GM23338 (cell line): Measurements from ENCODE around the gene OTUD6A. TPM values are rescaled to one million over a fixed set of nuclear protein-coding genes. Genes with fewer than 3 reads are reported as not detected.
A peak's percentile ranks its signal among the peaks of the same experiment; 100 is the strongest.

Experiments used
- ATAC-seq: fragments of 200-7000 bp; cut with Tn5 transposase; 3 replicates; pipeline ENCODE4 v1.9.1; 2020
- DNase-seq: peaks from one replicate; pipeline ENCODE4 v3.0.0-alpha.2; 2015; ENCODE audit warnings: low spot score
- H2AFZ ChIP-seq: fragments of 200-600 bp; sonication (generic); 2 replicates; pipeline ENCODE4 v1.8.0; 2016; ENCODE audit warnings: antibody characterized with exemption, mild to moderate bottlenecking, moderate library complexity
- H3F3A ChIP-seq: fragments of 200-600 bp; sonication (generic); replicated peaks from 2 replicates; pipeline ENCODE4 v1.8.0; 2017; ENCODE audit warnings: antibody characterized with exemption, mixed run types, low read depth
- H3K27ac ChIP-seq: fragments of 200-600 bp; sonication (generic); 2 replicates; pipeline ENCODE4 v1.6.1; 2016; ENCODE audit warnings: low read depth
- H3K27me3 ChIP-seq: fragments of 200-600 bp; sonication (generic); 2 replicates; pipeline ENCODE4 v1.8.0; 2016; ENCODE audit warnings: mild to moderate bottlenecking, mixed run types, moderate library complexity; ENCODE audit not compliant: insufficient read depth
- H3K36me3 ChIP-seq: fragments of 200-600 bp; sonication (generic); 2 replicates; pipeline ENCODE4 v1.8.0; 2016; ENCODE audit warnings: mild to moderate bottlenecking; ENCODE audit not compliant: insufficient read depth
- H3K4me1 ChIP-seq: fragments of 200-600 bp; sonication (generic); 2 replicates; pipeline ENCODE4 v1.8.0; 2016; ENCODE audit warnings: mild to moderate bottlenecking, moderate library complexity; ENCODE audit not compliant: insufficient read depth
- H3K4me2 ChIP-seq: fragments of 200-600 bp; sonication (generic); 2 replicates; pipeline ENCODE4 v1.7.1; 2017; ENCODE audit warnings: mixed run types
- H3K4me3 ChIP-seq: fragments of 200-600 bp; sonication (generic); 2 replicates; pipeline ENCODE4 v1.6.1; 2016; ENCODE audit warnings: mixed run types
- H3K79me2 ChIP-seq: fragments of 200-600 bp; sonication (generic); replicated peaks from 2 replicates; pipeline ENCODE4 v1.8.0; 2017; ENCODE audit warnings: mild to moderate bottlenecking; ENCODE audit not compliant: insufficient read depth
- H3K9me2 ChIP-seq: fragments of 200-600 bp; sonication (generic); 2 replicates; pipeline ENCODE4 v1.8.0; 2017; ENCODE audit not compliant: insufficient read depth
- H4K20me1 ChIP-seq: fragments of 200-600 bp; sonication (generic); replicated peaks from 2 replicates; pipeline ENCODE4 v1.8.0; 2017; ENCODE audit warnings: mild to moderate bottlenecking; ENCODE audit not compliant: insufficient read depth
- H3K27ac Mint-ChIP-seq: 2 replicates; pipeline ENCODE4 v1.8.0; 2020; ENCODE audit warnings: inconsistent platforms, mild to moderate bottlenecking, moderate library complexity, mixed read lengths
- H3K27me3 Mint-ChIP-seq: 3 replicates; pipeline ENCODE4 v1.8.0; 2022; ENCODE audit warnings: low read depth, mild to moderate bottlenecking, moderate library complexity, mixed read lengths, inconsistent platforms; ENCODE audit not compliant: insufficient read depth, poor library complexity
- H3K36me3 Mint-ChIP-seq: 3 replicates; pipeline ENCODE4 v1.8.0; 2021; ENCODE audit warnings: low read depth, mild to moderate bottlenecking, inconsistent platforms, moderate library complexity, mixed read lengths
- H3K4me1 Mint-ChIP-seq: 3 replicates; pipeline ENCODE4 v1.8.0; 2020; ENCODE audit warnings: mild to moderate bottlenecking, inconsistent platforms, mixed read lengths
- H3K4me3 Mint-ChIP-seq: 3 replicates; pipeline ENCODE4 v1.8.0; 2021; ENCODE audit warnings: moderate library complexity, mild to moderate bottlenecking, inconsistent platforms, mixed read lengths
- H3K9me3 Mint-ChIP-seq: 3 replicates; pipeline ENCODE4 v1.8.0; 2020; ENCODE audit warnings: moderate library complexity, mild to moderate bottlenecking, inconsistent platforms, mixed read lengths
- CREB1 ChIP-seq: fragments of 250-450 bp; sonication (Bioruptor Pico); IDR thresholded peaks from 2 replicates; pipeline ENCODE4 v1.5.0; 2020; ENCODE audit warnings: low read depth, mild to moderate bottlenecking, moderate library complexity
- ETS1 ChIP-seq: IDR thresholded peaks from 2 replicates; pipeline ENCODE4 v1.6.1; 2016; ENCODE audit warnings: antibody characterized with exemption
- EZH2 ChIP-seq: fragments of 200-600 bp; sonication (generic); IDR thresholded peaks from one replicate; pipeline ENCODE4 v1.8.0; 2017; ENCODE audit warnings: antibody characterized with exemption, mild to moderate bottlenecking, low read depth; ENCODE audit not compliant: unreplicated experiment
- EZH2phosphoT487 ChIP-seq: fragments of 200-600 bp; sonication (generic); IDR thresholded peaks from one replicate; pipeline ENCODE4 v1.8.1; 2018; ENCODE audit warnings: antibody characterized with exemption; ENCODE audit not compliant: unreplicated experiment
- JUNB ChIP-seq: IDR thresholded peaks from one replicate; pipeline ENCODE4 v1.6.1; 2016; ENCODE audit warnings: antibody characterized with exemption; ENCODE audit not compliant: unreplicated experiment
- NANOG ChIP-seq: IDR thresholded peaks from 2 replicates; pipeline ENCODE4 v1.6.1; 2016; ENCODE audit warnings: antibody characterized with exemption, borderline replicate concordance
- STAT1 ChIP-seq: IDR thresholded peaks from one replicate; pipeline ENCODE4 v1.6.1; 2016; ENCODE audit warnings: antibody characterized with exemption; ENCODE audit not compliant: unreplicated experiment
- ZNF114 ChIP-seq: fragments of 250-450 bp; sonication (Bioruptor Pico); IDR thresholded peaks from 2 replicates; pipeline ENCODE4 v1.5.0; 2020; ENCODE audit warnings: mild to moderate bottlenecking, moderate library complexity
- polyA plus RNA-seq: library from polyadenylated mRNA; unstranded; fragments of >200 nt; fragmentation: Nextera tagmentation; extraction: Ambion mirVana; gene quantifications from 2 replicates; pipeline ENCODE4 v1.2.1, GENCODE V29; 2016
- total RNA-seq: library from RNA; depleted of rRNA; stranded (reverse); fragments of >200 nt; shearing (Covaris generic); gene quantifications from 2 replicates; pipeline ENCODE4 v1.2.3, GENCODE V29; 2014
- TF ChIP-seq, protein P1 (sequence below): IDR thresholded peaks from one replicate; pipeline ENCODE4 v1.6.1; 2018; ENCODE audit warnings: antibody characterized with exemption; ENCODE audit not compliant: unreplicated experiment
- TF ChIP-seq, protein P2 (sequence below), 2 experiments: fragments of 200-600 bp in 1 of 2; sonication (generic) in 1 of 2; conservative IDR thresholded peaks; 2 replicates each; pipeline versions ENCODE4 v1.5.1 to v1.6.1; 2016 to 2017; ENCODE audit warnings: antibody characterized with exemption in 2 of 2, low read depth in 2 of 2, mild to moderate bottlenecking in 2 of 2, moderate library complexity in 1 of 2

Gene OTUD6A
- total and polyA plus RNA-seq, 2 experiments from 2014 or later: 0.17 TPM; not detected in 1

DNA sequence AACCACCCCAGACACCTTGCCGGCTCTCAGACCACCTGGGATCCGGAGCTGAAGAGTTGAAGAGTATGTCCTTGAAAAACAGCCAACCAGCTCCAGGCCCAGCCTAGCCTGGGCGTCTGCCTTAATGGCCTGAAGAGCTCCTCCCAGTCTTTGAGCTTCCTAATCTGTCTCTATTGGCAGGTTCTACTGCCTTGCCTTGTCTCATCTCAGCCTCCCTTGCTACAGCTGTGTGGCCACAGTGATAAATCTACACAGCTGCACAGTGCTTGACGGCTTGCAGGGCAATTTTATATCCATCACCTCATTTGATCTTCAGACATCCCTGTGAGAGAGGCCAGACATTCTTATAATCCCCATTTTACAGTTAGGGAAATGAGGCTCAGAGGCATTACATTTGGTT, 32.4 kb upstream of the OTUD6A start:
- peaks cover 18% of the 10 kb centered on the region for H3K4me1 Mint-ChIP-seq
- Histone ChIP-seq H4K20me1 (no peaks in the 10 kb centered on the region), H3K27ac (no peak overlapping the region), H3K27me3 (no peaks in the 10 kb centered on the region), H2AFZ (no peak overlapping the region), H3K9me2 (no peaks in the 10 kb centered on the region), H3K4me1 (no peaks in the 10 kb centered on the region; the same call in 1 of the 2 replicates), H3K36me3 (no peaks in the 10 kb centered on the region), H3K4me2 (no peak overlapping the region), H3F3A (no peaks in the 10 kb centered on the region), H3K4me3 (no peak overlapping the region), H3K79me2 (no peaks in the 10 kb centered on the region)
- H3K36me3 Mint-ChIP-seq: no peaks in the 10 kb centered on the region
- no peak for TF ChIP-seq EZH2
- TF ChIP-seq CREB1 (CRISPR knock-in tag): no peak
- TF ChIP-seq NANOG: no peak
- TF ChIP-seq EZH2phosphoT487: no peak
- TF ChIP-seq STAT1: no peak
- no peak for TF ChIP-seq JUNB
- H3K27me3 Mint-ChIP-seq: peaks cover 2% of the 10 kb centered on the region
- H3K4me3 Mint-ChIP-seq: no peak overlapping the region
- ATAC-seq: no peak
- no peak for DNase-seq
- no peaks in the 10 kb centered on the region for H3K9me3 Mint-ChIP-seq
- H3K27ac Mint-ChIP-seq: no peak overlapping the region

DNA sequence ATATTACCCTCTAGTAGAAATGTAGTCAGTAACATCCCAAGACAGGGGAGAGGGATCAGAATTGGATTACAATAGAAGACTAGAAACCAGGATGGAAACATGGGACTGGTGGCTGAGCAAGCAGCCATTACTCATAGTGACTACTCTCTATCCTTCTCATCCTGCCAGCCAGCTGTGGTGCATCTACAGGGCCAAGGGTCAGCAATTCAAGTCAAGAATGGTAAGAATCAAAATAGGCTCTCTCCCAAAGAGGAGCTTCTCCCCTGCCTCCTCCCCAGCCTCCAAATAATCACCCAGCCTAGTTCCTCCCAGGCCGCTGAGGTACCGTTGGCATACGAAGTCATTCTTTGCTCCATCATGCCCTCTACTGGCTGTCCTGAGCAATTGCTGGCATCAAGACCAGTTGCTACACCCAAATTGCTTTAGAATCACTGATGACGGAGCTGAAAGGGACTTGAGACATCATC, 31.9 kb upstream of the OTUD6A start:
- TF ChIP-seq ETS1 (no peak), NANOG (no peak), JUNB (no peak), ZNF114 (CRISPR knock-in tag) (no peak), STAT1 (no peak), EZH2 (no peak), EZH2phosphoT487 (no peak)
- TF ChIP-seq, protein P1, sequence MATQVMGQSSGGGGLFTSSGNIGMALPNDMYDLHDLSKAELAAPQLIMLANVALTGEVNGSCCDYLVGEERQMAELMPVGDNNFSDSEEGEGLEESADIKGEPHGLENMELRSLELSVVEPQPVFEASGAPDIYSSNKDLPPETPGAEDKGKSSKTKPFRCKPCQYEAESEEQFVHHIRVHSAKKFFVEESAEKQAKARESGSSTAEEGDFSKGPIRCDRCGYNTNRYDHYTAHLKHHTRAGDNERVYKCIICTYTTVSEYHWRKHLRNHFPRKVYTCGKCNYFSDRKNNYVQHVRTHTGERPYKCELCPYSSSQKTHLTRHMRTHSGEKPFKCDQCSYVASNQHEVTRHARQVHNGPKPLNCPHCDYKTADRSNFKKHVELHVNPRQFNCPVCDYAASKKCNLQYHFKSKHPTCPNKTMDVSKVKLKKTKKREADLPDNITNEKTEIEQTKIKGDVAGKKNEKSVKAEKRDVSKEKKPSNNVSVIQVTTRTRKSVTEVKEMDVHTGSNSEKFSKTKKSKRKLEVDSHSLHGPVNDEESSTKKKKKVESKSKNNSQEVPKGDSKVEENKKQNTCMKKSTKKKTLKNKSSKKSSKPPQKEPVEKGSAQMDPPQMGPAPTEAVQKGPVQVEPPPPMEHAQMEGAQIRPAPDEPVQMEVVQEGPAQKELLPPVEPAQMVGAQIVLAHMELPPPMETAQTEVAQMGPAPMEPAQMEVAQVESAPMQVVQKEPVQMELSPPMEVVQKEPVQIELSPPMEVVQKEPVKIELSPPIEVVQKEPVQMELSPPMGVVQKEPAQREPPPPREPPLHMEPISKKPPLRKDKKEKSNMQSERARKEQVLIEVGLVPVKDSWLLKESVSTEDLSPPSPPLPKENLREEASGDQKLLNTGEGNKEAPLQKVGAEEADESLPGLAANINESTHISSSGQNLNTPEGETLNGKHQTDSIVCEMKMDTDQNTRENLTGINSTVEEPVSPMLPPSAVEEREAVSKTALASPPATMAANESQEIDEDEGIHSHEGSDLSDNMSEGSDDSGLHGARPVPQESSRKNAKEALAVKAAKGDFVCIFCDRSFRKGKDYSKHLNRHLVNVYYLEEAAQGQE: no peak
- TF ChIP-seq, protein P2, sequence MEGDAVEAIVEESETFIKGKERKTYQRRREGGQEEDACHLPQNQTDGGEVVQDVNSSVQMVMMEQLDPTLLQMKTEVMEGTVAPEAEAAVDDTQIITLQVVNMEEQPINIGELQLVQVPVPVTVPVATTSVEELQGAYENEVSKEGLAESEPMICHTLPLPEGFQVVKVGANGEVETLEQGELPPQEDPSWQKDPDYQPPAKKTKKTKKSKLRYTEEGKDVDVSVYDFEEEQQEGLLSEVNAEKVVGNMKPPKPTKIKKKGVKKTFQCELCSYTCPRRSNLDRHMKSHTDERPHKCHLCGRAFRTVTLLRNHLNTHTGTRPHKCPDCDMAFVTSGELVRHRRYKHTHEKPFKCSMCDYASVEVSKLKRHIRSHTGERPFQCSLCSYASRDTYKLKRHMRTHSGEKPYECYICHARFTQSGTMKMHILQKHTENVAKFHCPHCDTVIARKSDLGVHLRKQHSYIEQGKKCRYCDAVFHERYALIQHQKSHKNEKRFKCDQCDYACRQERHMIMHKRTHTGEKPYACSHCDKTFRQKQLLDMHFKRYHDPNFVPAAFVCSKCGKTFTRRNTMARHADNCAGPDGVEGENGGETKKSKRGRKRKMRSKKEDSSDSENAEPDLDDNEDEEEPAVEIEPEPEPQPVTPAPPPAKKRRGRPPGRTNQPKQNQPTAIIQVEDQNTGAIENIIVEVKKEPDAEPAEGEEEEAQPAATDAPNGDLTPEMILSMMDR (conservative IDR thresholded peaks at IDR 0.05; ENCODE audit: low read depth in 2 of 2): peak; percentile 66 to 81
- no peaks in the 10 kb centered on the region for H3F3A ChIP-seq
- Mint-ChIP-seq H3K4me1 (peaks cover 18% of the 10 kb centered on the region), H3K27ac (no peak overlapping the region), H3K4me3 (no peak overlapping the region), H3K27me3 (peaks cover 2% of the 10 kb centered on the region), H3K36me3 (no peaks in the 10 kb centered on the region), H3K9me3 (no peaks in the 10 kb centered on the region)
- H3K27me3 ChIP-seq: no peaks in the 10 kb centered on the region
- no peaks in the 10 kb centered on the region for H3K36me3 ChIP-seq
- H3K27ac ChIP-seq: no peak overlapping the region
- H3K79me2 ChIP-seq: no peaks in the 10 kb centered on the region
- H3K9me2 ChIP-seq: no peaks in the 10 kb centered on the region
- H3K4me2 ChIP-seq: no peak overlapping the region
- peak; percentile 70 for DNase-seq
- ATAC-seq: peak; percentile 69
- H3K4me1 ChIP-seq: no peaks in the 10 kb centered on the region; the same call in 1 of the 2 replicates
- no peak overlapping the region for H2AFZ ChIP-seq
- H4K20me1 ChIP-seq: no peaks in the 10 kb centered on the region
- H3K4me3 ChIP-seq: no peak overlapping the region
